Glutamatergic neuron (in vitro differentiated cells): Measurements from ENCODE around the gene TTI1. TPM values are rescaled to one million over a fixed set of nuclear protein-coding genes. Genes with fewer than 3 reads are reported as not detected.

ENCODE experiments used
- DNase-seq: peaks from one replicate; pipeline ENCODE4 v3.0.0; 2022
- H3K27ac Mint-ChIP-seq: one replicate; pipeline ENCODE4 v1.8.0; 2020; ENCODE audit warnings: mild to moderate bottlenecking, mixed read lengths, inconsistent platforms; ENCODE audit not compliant: unreplicated experiment
- H3K27me3 Mint-ChIP-seq: one replicate; pipeline ENCODE4 v1.8.0; 2020; ENCODE audit warnings: mild to moderate bottlenecking, moderate library complexity, mixed read lengths, inconsistent platforms; ENCODE audit not compliant: unreplicated experiment
- H3K36me3 Mint-ChIP-seq: one replicate; pipeline ENCODE4 v1.8.0; 2020; ENCODE audit warnings: mild to moderate bottlenecking, mixed read lengths, inconsistent platforms; ENCODE audit not compliant: unreplicated experiment
- H3K4me1 Mint-ChIP-seq: one replicate; pipeline ENCODE4 v1.8.0; 2020; ENCODE audit warnings: mild to moderate bottlenecking, low read depth, mixed read lengths, inconsistent platforms; ENCODE audit not compliant: unreplicated experiment
- H3K4me3 Mint-ChIP-seq: one replicate; pipeline ENCODE4 v1.8.0; 2020; ENCODE audit warnings: mild to moderate bottlenecking, mixed read lengths, inconsistent platforms; ENCODE audit not compliant: unreplicated experiment
- H3K9me3 Mint-ChIP-seq: one replicate; pipeline ENCODE4 v1.8.0; 2020; ENCODE audit warnings: mild to moderate bottlenecking, moderate library complexity, mixed read lengths, inconsistent platforms; ENCODE audit not compliant: unreplicated experiment
- CTCF ChIP-seq: fragments of 200-600 bp; sonication (generic); IDR thresholded peaks from one replicate; pipeline ENCODE4 v1.5.0; 2021; ENCODE audit not compliant: partially characterized antibody, unreplicated experiment
- total RNA-seq: library from RNA; stranded (reverse); fragmentation: NEBNext Ultra II Directional; extraction: Animal tissue kit (Norgen Biotek cat#: 25700); gene quantifications from one replicate; pipeline ENCODE4 v1.2.1, GENCODE V29; 2021; ENCODE audit not compliant: unreplicated experiment

TTI1 gene
- total RNA-seq, 1 donor from 2014 or later = 22.9 TPM

DNA sequence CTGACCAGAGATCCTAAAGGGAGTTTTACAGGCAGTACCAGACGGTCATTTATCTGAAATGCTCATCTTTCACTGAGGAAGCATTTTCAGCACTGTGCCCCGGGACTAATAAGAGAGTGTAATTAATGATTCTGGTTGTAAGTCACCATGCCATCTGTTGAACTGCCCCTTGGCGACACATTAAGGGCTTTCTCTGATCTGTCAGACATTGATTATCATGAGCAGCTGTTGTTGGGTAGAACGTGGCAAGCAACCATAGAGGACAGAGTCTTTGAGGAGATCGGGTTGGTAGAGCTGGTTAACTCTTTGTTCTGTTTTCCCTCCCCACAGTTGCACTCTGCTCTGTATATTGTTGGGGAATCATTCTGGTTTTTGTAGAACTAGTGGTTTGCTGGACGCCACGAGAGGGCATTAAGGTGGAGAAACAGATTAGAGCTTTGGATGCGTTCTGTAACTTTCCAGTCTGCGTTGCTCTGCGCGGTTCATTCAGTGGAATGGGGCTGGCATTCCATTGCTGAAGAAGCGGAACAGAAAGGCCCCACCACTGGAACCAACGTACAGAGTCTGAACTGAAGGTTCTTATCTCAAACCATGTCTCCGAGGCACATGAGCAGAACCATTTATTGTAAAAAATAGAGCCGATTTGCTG lies 34.6 kb upstream of the TTI1 start:
- peaks cover 1% of the 10 kb centered on the region for H3K27me3 Mint-ChIP-seq
- H3K4me3 Mint-ChIP-seq = peak overlapping the region; percentile 17
- no peaks in the 10 kb centered on the region for H3K9me3 Mint-ChIP-seq
- TF ChIP-seq CTCF = no peak
- peak overlapping the region; percentile 26 for H3K27ac Mint-ChIP-seq
- H3K4me1 Mint-ChIP-seq = peaks cover 7% of the 10 kb centered on the region
- peaks cover 12% of the 10 kb centered on the region for H3K36me3 Mint-ChIP-seq
- DNase-seq = no peak

DNA sequence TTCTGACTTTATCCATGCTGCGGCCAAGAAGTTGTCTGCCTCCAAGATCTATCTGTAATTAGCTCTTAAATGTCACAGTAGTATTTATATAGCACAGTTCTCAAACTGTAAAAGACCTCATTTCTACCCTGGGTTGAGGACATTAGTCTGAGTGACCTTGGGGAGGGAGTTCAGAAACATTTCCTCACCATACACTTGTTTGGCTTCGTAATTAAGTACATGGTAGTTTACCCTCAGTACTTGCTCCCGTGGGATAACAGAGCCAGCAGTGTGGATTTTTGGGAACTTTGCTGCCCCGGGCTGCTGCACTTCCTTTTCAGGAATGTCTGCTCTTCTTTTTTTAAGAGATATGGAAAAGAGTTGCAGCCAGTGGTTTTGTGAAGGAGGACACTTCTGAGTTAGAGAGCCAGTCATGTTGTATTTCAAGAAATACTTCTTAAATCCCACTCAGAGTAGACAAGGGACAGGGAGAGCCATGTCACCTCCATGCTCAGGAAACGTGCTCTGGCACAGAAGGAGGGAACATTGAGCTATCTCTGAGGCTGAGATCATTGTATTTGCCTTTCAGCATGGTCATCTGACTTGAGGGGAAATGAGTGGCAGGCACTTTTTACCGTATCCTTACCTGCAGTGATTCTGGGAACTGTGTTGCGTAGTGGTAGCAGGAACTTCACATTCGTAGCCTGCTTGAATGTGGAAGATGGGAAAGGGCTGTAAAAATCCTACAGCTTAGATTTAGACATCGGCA lies 33.9 kb upstream of the TTI1 start:
- peaks cover 1% of the 10 kb centered on the region for H3K27me3 Mint-ChIP-seq
- DNase-seq = no peak
- TF ChIP-seq CTCF = no peak
- H3K4me1 Mint-ChIP-seq = peaks cover 5% of the 10 kb centered on the region
- H3K9me3 Mint-ChIP-seq = no peaks in the 10 kb centered on the region
- no peak overlapping the region for H3K27ac Mint-ChIP-seq
- H3K4me3 Mint-ChIP-seq = no peak overlapping the region
- H3K36me3 Mint-ChIP-seq = peaks cover 8% of the 10 kb centered on the region

- no peaks in the 10 kb centered on the region for H3K9me3 Mint-ChIP-seq
- H3K4me3 Mint-ChIP-seq = no peak overlapping the region
- no peak overlapping the region for H3K27ac Mint-ChIP-seq
- DNase-seq = no peak
- H3K27me3 Mint-ChIP-seq = no peaks in the 10 kb centered on the region
- peaks cover 5% of the 10 kb centered on the region for H3K4me1 Mint-ChIP-seq
- H3K36me3 Mint-ChIP-seq = peaks cover 5% of the 10 kb centered on the region
- no peak for TF ChIP-seq CTCF
Measured at GRCh38 chr20:38065764-38066375, 32.6 kb upstream of the TTI1 start.

DNA sequence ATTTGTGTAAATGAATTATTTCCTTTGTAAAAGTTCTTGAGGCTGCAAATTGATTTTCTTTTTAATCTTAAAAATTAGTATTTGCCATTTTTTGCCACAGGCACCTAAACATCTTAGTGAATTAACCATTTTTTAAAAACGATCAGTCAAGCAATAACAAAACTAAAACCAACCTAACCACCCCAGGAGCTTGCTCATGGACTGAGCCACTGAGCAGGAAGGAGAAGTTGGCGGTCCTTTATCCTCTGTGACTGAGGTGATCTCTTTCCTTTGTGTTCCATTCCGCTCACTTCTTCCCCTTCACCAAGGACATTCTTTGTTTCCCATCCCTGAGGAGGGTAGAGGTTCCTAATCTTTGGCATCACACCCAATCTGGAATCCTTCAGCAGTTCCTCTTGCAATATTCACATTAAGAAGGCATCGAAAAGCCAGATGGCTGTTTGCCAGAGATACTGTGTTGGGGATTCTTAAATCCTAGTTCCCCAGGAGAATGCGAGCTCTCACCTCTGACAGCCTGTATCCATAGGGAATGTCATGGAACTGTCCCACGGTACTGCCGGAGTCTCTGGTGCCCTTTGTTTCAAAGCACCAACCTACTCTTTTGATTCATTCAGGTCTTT lies 30.8 kb upstream of the TTI1 start:
- no peaks in the 10 kb centered on the region for H3K27me3 Mint-ChIP-seq
- no peak overlapping the region for H3K4me3 Mint-ChIP-seq
- no peak overlapping the region for H3K27ac Mint-ChIP-seq
- no peaks in the 10 kb centered on the region for H3K36me3 Mint-ChIP-seq
- H3K9me3 Mint-ChIP-seq = no peaks in the 10 kb centered on the region
- DNase-seq = no peak
- no peak for TF ChIP-seq CTCF
- peaks cover 5% of the 10 kb centered on the region for H3K4me1 Mint-ChIP-seq

DNA sequence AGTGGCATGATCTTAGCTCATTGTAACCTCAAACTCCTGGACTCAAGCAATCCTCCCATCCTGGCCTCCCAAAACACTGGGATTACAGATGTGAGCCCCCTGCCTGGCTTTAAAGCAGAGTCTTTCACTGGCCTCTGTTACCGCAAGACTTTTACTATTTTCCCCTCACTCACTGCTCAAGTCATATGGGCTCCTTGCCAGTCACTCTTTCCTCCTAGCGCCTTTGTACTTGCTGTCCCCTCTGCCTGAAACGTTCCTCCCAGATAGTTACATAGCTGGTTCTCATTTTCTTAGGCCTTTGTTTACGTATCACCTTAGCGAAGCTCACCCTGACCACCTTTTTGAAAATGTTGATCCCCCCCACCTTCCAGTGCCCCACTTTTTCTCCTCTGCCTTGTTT lies 29.6 kb upstream of the TTI1 start:
- TF ChIP-seq CTCF = no peak
- Mint-ChIP-seq H3K36me3 (no peaks in the 10 kb centered on the region), H3K4me1 (peaks cover 5% of the 10 kb centered on the region), H3K4me3 (no peak overlapping the region), H3K27ac (no peak overlapping the region), H3K9me3 (no peaks in the 10 kb centered on the region), H3K27me3 (no peaks in the 10 kb centered on the region)
- no peak for DNase-seq
